Activated naive CD8-positive, alpha-beta T cell treated with anti-CD3 and anti-CD28 coated beads for 36 hours (primary cell): ENCODE measurements around the gene TCF7L1. TPM values are rescaled to one million over a fixed set of nuclear protein-coding genes. Genes with fewer than 3 reads are reported as not detected.

Experiments used
- DNase-seq: peaks from one replicate; pipeline ENCODE4 v3.0.0; 2021
- H3K27ac Mint-ChIP-seq: one replicate; pipeline ENCODE4 v1.8.0; 2022; ENCODE audit warnings: mild to moderate bottlenecking, moderate library complexity, mixed read lengths
- H3K27me3 Mint-ChIP-seq: one replicate; pipeline ENCODE4 v1.8.0; 2022; ENCODE audit warnings: mild to moderate bottlenecking, mixed read lengths
- H3K36me3 Mint-ChIP-seq: one replicate; pipeline ENCODE4 v1.8.0; 2021; ENCODE audit warnings: mild to moderate bottlenecking, mixed read lengths
- H3K4me1 Mint-ChIP-seq: one replicate; pipeline ENCODE4 v1.8.0; 2021; ENCODE audit warnings: mixed read lengths
- H3K4me3 Mint-ChIP-seq: one replicate; pipeline ENCODE4 v1.8.0; 2022; ENCODE audit warnings: mild to moderate bottlenecking, moderate library complexity, mixed read lengths
- H3K9me3 Mint-ChIP-seq: one replicate; pipeline ENCODE4 v1.8.0; 2022; ENCODE audit warnings: mixed read lengths
- total RNA-seq, 2 experiments: library from RNA; stranded (reverse); gene quantifications; one replicate each; pipeline ENCODE4 v1.2.3, GENCODE V29; 2021

TCF7L1 gene
- total RNA-seq, 2 experiments from 2014 or later, result 0.06 TPM; not detected in 1

DNA sequence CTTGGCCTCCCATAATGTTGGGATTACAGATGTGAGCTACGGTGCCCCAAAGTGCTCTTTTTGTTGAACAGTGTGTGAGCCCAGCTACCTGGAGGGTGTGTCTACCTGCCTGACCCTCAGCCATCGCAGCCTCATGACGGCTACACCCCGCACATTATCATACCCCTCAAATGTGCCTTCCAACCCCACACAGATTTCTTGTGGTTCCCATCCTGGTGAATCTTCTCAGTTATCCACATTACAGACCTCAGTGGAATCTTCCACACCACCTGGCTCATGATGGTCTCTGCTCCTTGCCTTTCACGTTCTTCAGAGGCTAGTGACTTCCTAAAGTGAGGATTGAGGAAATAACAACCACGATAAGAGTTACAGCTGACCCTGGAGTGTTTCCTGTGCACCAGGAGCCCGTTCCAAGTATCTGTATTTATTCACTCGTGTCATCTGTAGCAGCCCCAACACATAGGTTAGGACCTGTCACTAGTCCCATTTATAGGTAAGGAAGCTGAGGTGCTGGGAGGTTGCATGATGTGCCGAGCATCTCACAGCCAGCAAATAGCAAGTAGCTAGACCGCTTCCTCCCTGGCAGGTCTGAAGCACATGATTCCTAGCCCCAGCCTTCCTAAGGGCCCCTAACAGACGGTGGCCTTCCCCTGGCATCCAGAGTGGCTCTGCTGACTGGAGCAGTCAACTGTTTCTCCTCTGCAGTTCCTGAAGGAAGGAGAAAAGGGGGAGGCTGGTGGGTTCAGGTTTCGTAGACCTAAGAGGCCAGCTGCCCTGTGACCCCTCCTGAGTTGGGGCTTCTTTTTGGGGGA lies 47.3 kb downstream of the TCF7L1 start:
- Mint-ChIP-seq H3K9me3 (no peaks in the 10 kb centered on the region), H3K36me3 (no peaks in the 10 kb centered on the region)

DNA sequence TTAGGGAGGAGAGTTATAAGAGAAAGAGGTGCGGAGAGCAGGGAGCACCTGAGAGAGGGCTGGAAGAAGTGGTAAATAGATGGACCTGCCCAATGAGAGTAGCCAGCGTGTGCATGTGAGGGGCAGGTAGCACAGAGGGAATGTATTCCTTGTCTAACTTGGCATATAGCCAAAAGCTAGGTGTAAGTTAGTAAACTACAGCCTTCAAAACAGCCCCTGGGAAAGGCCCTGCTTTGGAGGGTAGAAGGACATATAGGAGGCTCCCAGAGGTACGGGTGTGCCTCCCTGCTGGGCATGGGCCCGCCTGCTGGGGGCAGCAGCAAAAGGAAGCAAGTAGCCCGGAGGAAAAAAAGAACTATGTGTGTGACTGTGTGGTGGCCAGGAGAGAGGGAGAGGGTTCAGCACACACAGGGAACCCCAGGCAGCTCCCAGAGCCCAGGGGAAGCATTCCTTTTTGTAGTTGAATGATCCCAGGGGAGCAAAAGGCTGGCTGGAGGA lies 48.0 kb downstream of the TCF7L1 start:
- H3K4me1 Mint-ChIP-seq, result no peaks in the 10 kb centered on the region
- no peaks in the 10 kb centered on the region for H3K36me3 Mint-ChIP-seq
- no peak overlapping the region for H3K27ac Mint-ChIP-seq
- peaks cover 4% of the 10 kb centered on the region for H3K27me3 Mint-ChIP-seq
- H3K4me3 Mint-ChIP-seq, result no peak overlapping the region
- no peak for DNase-seq
- no peaks in the 10 kb centered on the region for H3K9me3 Mint-ChIP-seq

More for the DNA sequence above, 47.3 kb downstream of the TCF7L1 start:
- H3K27ac Mint-ChIP-seq, result no peak overlapping the region
- H3K4me1 Mint-ChIP-seq, result no peaks in the 10 kb centered on the region
- H3K4me3 Mint-ChIP-seq, result no peak overlapping the region
- DNase-seq, result no peak
- H3K27me3 Mint-ChIP-seq, result peaks cover 4% of the 10 kb centered on the region

DNA sequence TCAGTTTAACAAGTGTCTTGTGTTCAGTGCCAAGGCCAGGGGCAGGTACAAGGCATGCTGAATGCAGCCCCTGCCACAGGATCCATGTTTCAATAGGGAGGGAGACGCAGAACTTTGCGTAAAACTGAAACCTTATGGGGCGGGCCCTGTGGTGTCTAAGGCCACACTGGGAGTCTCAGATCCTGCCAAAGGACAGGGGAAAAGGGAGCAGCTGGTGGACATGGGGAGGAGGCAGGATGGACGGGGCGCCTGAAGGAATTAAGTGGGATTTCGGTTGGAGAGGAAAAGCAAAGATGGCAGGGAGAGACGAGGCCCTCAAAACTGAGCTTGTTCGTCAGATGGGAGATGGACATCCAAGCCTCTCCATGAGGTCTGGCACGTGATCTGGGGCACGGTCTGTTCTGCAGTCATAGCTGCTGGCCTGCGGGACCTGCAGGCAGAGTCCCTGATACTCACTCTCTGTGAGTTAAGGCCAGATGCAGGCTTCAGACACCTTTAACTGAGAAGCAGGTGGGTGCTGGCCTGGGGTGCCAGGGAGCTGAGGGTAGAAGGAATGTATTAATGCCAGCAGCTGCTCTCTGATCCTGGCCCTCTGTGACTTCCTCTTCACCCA lies 48.8 kb downstream of the TCF7L1 start:
- Mint-ChIP-seq H3K27me3 (peaks cover 4% of the 10 kb centered on the region), H3K9me3 (no peaks in the 10 kb centered on the region), H3K4me1 (no peaks in the 10 kb centered on the region), H3K36me3 (no peaks in the 10 kb centered on the region), H3K27ac (no peak overlapping the region), H3K4me3 (no peak overlapping the region)
- DNase-seq, result no peak

DNA sequence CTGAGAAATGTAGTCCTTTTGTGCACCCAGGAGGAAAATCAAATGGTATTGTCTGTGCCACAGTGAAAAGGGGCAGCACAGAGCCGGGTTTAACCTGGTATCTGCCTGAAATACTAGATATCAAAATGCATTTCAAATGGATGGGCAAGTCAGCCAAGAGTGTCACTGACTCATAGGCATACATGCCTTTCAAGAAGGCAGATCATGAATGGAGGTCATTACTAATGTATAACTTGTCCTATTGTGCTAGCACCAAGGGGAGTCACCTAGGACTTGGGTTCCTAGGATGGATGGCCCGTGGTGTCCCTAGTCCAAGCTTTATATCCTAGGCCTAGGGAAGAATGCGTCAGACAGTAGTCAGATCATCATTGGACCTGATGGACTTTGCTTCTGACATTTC lies 49.9 kb downstream of the TCF7L1 start:
- Mint-ChIP-seq H3K4me3 (no peak overlapping the region), H3K9me3 (no peaks in the 10 kb centered on the region), H3K36me3 (no peaks in the 10 kb centered on the region), H3K4me1 (no peaks in the 10 kb centered on the region), H3K27ac (no peak overlapping the region), H3K27me3 (peaks cover 4% of the 10 kb centered on the region)
- DNase-seq, result no peak

DNA sequence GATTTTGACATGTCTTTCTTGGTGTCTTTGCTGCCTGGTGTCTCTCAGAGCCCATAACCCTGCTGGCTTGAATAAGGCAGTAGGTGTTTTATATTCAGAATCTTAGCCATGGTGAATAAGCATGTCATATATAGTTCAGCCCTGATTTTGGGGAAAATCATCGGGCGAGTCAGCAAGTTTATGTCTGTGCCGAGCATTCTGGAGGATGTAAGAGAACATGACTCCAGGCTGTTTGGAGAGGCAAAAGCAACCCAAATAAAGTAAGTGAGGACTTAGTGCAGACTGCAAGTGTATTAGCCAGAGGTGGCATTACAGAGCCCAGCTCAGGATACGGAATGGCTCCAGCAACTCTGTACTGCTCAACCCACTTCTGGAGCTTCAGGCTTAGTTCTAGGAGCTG lies 50.3 kb downstream of the TCF7L1 start:
- peaks cover 4% of the 10 kb centered on the region for H3K27me3 Mint-ChIP-seq
- H3K4me1 Mint-ChIP-seq, result no peaks in the 10 kb centered on the region
- H3K9me3 Mint-ChIP-seq, result no peaks in the 10 kb centered on the region
- no peak overlapping the region for H3K4me3 Mint-ChIP-seq
- H3K36me3 Mint-ChIP-seq, result no peaks in the 10 kb centered on the region
- no peak overlapping the region for H3K27ac Mint-ChIP-seq
- no peak for DNase-seq

DNA sequence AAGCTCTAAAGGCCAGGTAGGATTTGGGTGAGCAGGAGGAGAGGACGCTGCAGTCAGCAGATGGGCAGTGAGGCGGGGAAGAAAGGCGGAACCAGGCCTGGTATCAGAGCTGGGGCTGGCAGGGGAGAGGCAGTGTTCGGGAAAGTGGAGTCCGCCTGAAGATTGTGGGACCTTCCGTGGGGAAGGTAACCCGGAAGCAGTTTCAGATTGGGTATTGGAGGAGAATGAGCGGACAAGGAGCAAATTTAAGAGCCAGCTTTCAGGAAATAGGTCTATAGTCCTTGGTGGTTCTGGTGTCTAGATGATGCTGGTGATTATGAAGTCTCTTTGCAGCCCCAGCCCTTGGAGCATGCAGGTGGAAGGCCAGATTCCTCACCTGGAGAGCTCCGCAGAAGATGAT lies 51.0 kb downstream of the TCF7L1 start:
- H3K4me3 Mint-ChIP-seq, result no peak overlapping the region
- no peak for DNase-seq
- no peak overlapping the region for H3K27ac Mint-ChIP-seq
- H3K27me3 Mint-ChIP-seq, result peaks cover 4% of the 10 kb centered on the region
- no peaks in the 10 kb centered on the region for H3K9me3 Mint-ChIP-seq
- H3K36me3 Mint-ChIP-seq, result no peaks in the 10 kb centered on the region
- H3K4me1 Mint-ChIP-seq, result no peaks in the 10 kb centered on the region

DNA sequence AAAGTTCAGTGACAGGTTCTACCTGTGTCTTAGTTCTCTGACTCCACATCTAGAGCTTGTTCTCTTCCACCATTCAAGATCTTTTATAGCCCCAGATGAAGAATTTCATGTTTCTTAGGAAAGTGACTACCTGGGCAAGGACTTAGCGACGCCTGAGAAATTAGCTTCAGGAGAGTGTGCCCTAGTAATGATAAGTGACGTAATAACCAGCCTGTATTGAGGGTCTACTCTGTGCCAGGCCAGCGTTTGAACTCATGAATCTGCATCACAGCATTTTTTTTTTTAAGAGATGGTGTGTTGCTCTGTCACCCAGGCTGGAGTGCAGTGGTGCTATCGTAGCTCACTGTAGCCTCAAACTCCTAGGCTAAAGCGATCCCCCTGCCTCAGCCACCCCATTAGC lies 51.8 kb downstream of the TCF7L1 start:
- no peak overlapping the region for H3K4me3 Mint-ChIP-seq
- H3K4me1 Mint-ChIP-seq, result no peaks in the 10 kb centered on the region
- H3K27me3 Mint-ChIP-seq, result peaks cover 4% of the 10 kb centered on the region
- H3K9me3 Mint-ChIP-seq, result no peaks in the 10 kb centered on the region
- H3K36me3 Mint-ChIP-seq, result no peaks in the 10 kb centered on the region
- no peak for DNase-seq
- no peak overlapping the region for H3K27ac Mint-ChIP-seq

DNA sequence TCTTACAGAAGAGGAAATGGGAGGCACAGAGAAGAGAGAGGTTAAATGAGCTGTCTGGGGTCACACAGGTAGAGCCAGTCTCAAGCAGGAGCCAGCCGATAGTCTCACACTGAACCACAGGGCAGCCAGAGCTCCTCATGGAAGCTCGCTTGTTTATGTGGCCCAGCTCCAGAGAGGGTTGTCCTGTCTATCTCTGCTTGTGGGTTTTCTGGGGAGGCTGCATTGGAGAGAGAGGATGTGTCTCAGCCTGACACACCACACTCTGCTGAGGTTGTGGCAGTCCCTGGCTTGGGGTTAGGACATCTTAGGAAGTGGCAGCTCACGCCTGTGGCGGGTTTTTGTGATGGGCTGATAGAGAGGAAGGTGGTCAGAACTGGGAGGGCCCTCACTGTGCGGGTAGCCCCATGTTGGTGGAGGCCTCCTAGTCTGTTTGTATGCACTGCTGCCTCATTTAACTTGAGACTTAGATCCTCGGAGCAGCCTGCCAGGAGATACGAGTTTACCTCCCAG lies 52.3 kb downstream of the TCF7L1 start:
- no peak overlapping the region for H3K4me3 Mint-ChIP-seq
- no peaks in the 10 kb centered on the region for H3K9me3 Mint-ChIP-seq
- H3K4me1 Mint-ChIP-seq, result no peaks in the 10 kb centered on the region
- H3K36me3 Mint-ChIP-seq, result no peaks in the 10 kb centered on the region
- DNase-seq, result no peak
- H3K27ac Mint-ChIP-seq, result no peak overlapping the region
- H3K27me3 Mint-ChIP-seq, result peaks cover 4% of the 10 kb centered on the region

DNA sequence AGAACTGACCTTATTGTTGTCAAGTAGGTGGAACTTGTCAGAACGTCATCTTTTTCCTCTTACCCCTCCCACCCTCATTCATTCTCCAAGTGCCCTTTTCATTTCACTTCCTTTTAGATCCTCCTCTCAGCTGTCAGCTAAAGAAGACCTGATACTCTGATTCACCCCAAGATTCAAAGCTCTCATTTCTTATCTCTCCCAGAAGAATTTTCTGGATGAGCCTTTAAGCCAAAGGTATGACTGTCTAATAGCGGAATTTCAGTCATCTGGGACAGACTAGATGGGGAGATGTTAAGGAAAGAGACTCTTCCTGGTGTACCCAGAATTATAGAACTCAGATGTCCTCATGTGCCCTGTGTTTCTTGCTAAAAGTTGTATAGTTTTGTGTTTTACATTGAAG lies 53.9 kb downstream of the TCF7L1 start:
- DNase-seq, result no peak
- no peaks in the 10 kb centered on the region for H3K36me3 Mint-ChIP-seq

DNA sequence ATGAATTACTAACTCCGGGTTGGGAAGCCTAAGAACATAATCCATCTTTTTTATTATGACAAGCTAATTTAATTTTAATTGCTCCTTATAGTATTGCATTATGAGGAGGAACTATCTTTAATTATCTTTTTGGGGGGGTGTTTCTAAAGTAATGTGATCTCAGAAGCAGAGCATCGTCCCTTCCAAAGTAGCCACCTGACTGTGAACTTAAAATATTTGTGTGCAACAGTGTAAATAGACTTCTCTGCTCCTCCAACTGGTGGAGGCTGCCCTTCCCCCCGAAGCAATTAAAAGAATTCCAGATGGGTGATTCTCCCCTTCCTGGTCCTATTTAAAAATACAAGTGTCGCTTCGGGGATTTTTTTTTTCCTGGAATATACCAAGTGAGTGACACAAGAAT lies 55.7 kb downstream of the TCF7L1 start:
- H3K4me3 Mint-ChIP-seq, result no peak overlapping the region
- H3K27me3 Mint-ChIP-seq, result peaks cover under 1% of the 10 kb centered on the region
- no peak overlapping the region for H3K27ac Mint-ChIP-seq
- H3K36me3 Mint-ChIP-seq, result no peaks in the 10 kb centered on the region
- H3K4me1 Mint-ChIP-seq, result no peaks in the 10 kb centered on the region
- no peak for DNase-seq
- no peaks in the 10 kb centered on the region for H3K9me3 Mint-ChIP-seq

More for the DNA sequence above, 53.9 kb downstream of the TCF7L1 start:
- Mint-ChIP-seq H3K4me1 (no peaks in the 10 kb centered on the region), H3K4me3 (no peak overlapping the region), H3K27me3 (no peaks in the 10 kb centered on the region), H3K27ac (no peak overlapping the region), H3K9me3 (no peaks in the 10 kb centered on the region)

DNA sequence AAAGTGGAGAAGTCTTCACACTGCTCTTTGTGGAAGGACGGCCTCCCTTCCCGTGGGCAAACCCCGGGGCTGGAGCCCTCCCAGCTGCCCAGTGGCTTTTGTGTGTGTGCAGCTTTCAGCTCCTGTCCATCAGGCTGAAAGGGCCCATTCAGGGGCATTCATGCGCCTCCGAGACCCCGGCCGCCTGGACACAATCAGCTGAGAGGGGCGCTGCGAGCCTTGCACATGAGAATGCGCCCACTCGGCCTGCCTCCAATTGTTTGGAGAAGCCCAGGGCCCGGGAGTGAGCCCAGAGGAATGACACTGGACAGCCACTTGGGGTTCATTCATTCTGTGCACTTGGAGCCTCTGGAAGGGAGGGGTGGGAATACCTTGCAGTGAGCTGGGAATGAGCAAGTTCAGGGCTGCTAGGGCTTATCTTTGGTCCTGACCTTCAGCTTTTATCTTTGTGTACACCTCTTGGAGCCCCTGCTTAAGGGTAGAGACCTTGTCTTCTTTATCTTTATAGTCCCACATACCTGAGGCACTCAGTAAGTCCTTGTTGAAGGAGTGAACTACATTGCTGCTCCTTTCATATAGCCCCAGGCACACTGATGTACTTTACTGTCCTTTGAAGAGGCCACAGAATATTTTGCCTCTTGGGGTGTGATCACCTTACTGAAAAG lies 56.5 kb downstream of the TCF7L1 start:
- H3K27me3 Mint-ChIP-seq, result peaks cover 3% of the 10 kb centered on the region
- no peaks in the 10 kb centered on the region for H3K9me3 Mint-ChIP-seq
- no peak overlapping the region for H3K4me3 Mint-ChIP-seq
- H3K27ac Mint-ChIP-seq, result no peak overlapping the region
- DNase-seq, result no peak
- no peaks in the 10 kb centered on the region for H3K36me3 Mint-ChIP-seq
- H3K4me1 Mint-ChIP-seq, result no peaks in the 10 kb centered on the region

DNA sequence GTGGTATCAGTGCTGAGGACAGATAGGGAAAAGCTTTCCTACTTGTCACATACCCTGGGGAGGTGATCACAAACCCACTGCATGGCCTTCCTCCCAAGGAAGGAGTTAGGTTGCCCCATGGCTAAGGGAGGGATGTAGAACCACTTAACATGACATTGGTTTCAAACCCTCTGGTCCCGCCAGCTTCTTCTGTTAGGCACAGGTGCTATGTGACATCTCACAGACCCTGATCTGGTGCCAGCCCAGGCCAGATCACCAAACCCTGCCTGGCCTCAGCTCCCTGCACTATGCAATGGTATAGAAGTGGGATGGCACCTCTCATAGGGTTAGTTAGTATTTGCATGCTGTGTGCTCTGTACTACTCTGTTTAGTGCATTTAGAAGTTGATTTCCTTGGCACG lies 58.0 kb downstream of the TCF7L1 start:
- H3K36me3 Mint-ChIP-seq, result no peaks in the 10 kb centered on the region
- no peak for DNase-seq
- peaks cover 3% of the 10 kb centered on the region for H3K27me3 Mint-ChIP-seq
- no peaks in the 10 kb centered on the region for H3K9me3 Mint-ChIP-seq
- H3K27ac Mint-ChIP-seq, result no peak overlapping the region
- H3K4me3 Mint-ChIP-seq, result no peak overlapping the region
- no peaks in the 10 kb centered on the region for H3K4me1 Mint-ChIP-seq

DNA sequence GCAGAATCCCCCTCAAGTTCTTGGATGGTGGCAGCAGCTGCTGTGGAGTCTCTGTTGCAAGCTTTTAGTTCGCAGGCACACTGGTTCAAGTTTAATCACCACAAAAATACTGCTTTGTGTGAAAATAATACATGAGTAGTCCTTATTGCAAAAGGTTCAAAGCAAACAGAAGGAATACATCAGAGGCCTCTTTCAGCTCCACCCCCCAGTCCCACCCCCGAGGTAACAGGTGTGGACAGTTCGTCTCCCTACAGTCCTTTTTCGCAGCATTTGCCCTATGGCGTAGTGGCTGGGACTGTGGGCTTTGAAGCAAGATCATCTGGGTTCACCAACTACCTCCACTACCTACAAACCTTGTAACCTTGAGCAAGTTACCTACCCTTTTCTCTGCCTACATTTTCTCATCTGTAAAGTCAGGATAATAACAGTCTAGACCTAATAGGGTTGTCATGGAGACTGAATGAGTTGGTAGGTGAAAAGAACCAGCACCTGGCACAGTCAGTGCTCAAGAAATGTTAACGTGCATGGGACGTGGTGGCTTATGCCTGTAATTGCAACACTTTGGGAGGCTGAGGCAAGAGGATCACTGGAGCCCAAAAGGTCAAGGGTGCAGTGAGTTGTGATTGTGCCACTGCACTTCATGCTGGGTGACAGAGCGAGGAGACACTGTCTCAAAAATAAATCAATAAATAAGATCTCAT lies 61.7 kb downstream of the TCF7L1 start:
- Mint-ChIP-seq H3K9me3 (no peaks in the 10 kb centered on the region), H3K36me3 (no peaks in the 10 kb centered on the region), H3K4me3 (no peak overlapping the region), H3K27ac (no peak overlapping the region), H3K4me1 (no peaks in the 10 kb centered on the region), H3K27me3 (peaks cover 3% of the 10 kb centered on the region)
- DNase-seq, result no peak

DNA sequence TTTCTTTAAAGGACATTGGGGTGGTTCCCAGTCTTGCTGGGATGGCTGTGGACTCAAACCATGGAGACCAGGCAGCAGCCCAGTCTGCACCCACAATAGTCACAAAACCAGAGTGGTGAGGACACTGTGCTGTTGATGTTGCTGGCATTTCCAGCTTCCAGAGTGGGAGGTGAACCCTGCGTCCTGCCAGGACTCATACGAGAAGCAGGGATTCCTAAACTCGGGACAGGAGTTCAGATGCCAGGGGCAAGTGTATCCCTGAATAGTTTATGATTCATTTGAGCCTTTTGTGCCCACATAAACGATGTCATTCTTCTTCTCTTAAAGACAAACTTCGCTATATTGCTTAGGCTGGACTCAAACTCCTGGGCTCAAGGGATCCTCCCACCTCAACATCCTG lies 62.8 kb downstream of the TCF7L1 start:
- no peak for DNase-seq
- H3K36me3 Mint-ChIP-seq, result no peaks in the 10 kb centered on the region
- H3K4me1 Mint-ChIP-seq, result no peaks in the 10 kb centered on the region
- H3K4me3 Mint-ChIP-seq, result no peak overlapping the region
- H3K9me3 Mint-ChIP-seq, result no peaks in the 10 kb centered on the region
- H3K27ac Mint-ChIP-seq, result no peak overlapping the region
- peaks cover 3% of the 10 kb centered on the region for H3K27me3 Mint-ChIP-seq

DNA sequence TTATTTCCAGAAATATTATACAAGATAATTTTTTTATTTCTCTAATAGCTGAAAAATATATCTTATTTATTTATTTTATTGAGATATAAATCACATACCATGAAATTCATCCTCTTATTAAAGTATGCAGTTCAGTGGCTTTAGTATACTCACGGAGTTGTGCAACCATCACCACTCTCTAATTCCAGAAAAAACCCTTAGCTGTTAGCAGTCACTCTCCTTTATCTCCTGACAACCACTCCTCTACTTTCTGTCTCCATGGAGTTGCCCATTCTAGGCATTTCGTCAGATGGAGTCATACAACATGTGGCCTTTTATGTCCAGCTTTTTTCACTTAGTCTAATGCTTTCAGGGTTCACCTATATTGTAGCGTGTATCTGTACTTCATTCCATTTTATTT lies 66.5 kb downstream of the TCF7L1 start:
- DNase-seq, result no peak
- no peak overlapping the region for H3K4me3 Mint-ChIP-seq
- H3K27ac Mint-ChIP-seq, result no peak overlapping the region
- H3K36me3 Mint-ChIP-seq, result no peaks in the 10 kb centered on the region
- H3K27me3 Mint-ChIP-seq, result no peaks in the 10 kb centered on the region
- no peaks in the 10 kb centered on the region for H3K9me3 Mint-ChIP-seq
- H3K4me1 Mint-ChIP-seq, result no peaks in the 10 kb centered on the region
